Mesangial cell (primary cell): ENCODE data around the gene VASH2. TPM values are rescaled to one million over a fixed set of nuclear protein-coding genes. Genes with fewer than 3 reads are reported as not detected.

ENCODE experiments used
- total RNA-seq: library from RNA; depleted of rRNA; stranded (reverse); fragments of >200 nt; gene quantifications from 2 replicates; pipeline ENCODE4 v1.2.3, GENCODE V29; 2015

The VASH2 gene
- 4.1 and 6.2 TPM in 2 replicates for total RNA-seq

DNA sequence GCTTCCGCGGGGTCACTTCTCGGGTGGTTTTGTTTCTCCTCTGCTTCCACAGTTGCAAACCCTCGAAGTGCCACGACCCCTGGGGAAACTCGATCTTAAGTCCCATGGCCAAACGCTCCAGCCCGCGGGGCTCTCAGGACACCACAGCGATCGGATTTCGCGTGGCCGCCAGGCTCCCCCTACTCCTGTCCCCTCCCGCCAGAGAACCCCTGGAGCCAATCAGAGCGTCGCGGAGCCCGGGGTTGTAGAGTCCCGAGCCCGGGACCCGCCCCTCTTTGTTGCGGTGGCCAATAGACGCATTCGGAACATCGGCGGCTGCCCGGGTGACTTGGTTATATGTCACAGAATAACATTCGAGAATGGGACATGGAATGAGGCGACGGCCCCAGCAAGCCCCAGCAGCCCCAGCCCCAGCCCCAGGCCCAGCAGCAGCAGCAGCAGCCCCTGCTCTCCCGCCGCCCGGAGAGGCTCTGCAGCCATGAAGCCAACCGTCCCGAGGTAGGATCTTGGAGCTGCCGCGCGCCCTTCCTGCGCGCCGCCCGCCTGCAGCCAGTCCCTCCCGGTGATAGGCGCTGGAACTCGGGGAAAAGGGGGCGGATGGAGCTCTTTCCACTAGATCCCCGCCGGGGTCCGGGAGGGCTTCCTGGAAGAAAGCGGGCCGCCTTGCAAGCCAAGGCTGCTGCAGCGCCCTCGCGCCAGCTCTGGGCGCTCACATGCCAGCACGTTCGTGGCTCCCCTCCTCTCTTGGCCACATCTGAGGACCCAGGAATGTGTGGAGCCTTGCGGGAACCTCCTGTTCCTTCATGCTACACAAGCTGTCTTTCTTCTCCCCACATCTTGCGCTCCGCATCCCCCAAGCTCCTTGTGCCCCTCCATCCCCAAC, at the start of gene VASH2:
Gene VASH2, plus strand, starts transcription at position 299 of the 883 bp plus-strand sequence. CDS start 1,002 bp downstream, outside the sequence.

DNA sequence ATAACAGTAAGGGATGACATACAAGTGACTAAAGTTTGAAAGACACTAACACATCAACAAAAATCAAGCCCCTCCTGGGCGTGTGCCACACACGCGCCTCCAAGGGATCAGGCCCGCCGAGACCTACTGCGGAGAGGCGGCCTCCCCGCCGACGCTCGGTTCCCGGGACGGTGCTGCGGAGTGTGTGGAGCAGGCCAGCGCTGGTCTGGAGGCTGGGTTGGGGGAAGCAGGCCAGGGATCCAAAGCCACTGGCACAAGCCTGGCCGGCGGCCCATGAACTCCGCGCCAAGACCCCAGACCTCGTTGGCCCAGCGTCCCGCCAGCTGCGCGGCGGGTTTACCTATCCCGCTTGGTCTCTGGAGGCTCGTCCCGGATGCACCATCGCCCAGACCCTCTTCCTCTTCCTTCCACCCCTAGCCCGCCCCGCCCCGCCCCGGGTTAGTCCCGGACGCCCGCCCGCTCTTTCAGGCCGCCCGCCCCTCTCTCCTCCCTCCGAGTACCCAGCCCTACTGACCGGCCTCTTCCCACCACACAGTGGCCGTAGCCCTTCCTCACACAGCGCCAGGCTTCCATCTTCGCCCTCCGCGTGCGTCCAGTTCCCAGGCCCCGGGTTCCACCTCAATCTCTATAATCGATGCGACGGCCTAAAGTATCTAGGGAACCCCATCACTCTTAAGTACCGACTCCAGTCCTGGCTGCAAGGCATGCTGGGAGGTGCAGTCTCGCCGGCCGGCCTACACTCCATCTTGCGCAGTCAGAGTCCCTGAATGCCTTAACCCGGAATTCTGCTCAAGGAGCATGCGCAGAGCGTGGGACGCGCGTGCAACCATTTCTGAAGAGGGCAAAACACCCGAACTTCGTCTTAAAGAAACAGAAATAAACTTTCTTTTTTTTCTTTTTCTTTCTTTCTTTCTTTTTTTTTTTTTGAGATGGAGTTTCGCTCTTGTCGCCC, 65.0 kb downstream of the VASH2 start, which contains the start of gene ANGEL2:
Gene ANGEL2, minus strand, starts transcription at position 769 of the 952 bp plus-strand sequence. Its CDS starts 196 bp downstream, at position 573.

Other genes starting within 250 kb of the VASH2 start
- 38.5 and 68.3 TPM in 2 replicates for gene NSL1, start 158.8 kb upstream of the VASH2 start, total RNA-seq
- gene TATDN3, start 158.6 kb upstream of the VASH2 start, total RNA-seq = 8.5 and 9.6 TPM in 2 replicates
- not detected in 2 replicates for gene SPATA45, start 102.9 kb upstream of the VASH2 start, total RNA-seq
- 5.6 and 8.5 TPM in 2 replicates for gene FLVCR1, start 92.3 kb upstream of the VASH2 start, total RNA-seq
- 17.3 and 27.8 TPM in 2 replicates for gene ANGEL2, start 65.3 kb downstream of the VASH2 start, total RNA-seq
- 7.4 and 9.8 TPM in 2 replicates for gene RPS6KC1, start 100.7 kb downstream of the VASH2 start, total RNA-seq